Activated naive CD4-positive, alpha-beta T cell treated with anti-CD3 and anti-CD28 coated beads for 36 hours (primary cell): Measurements from ENCODE around the gene SPRN. TPM values are rescaled to one million over a fixed set of nuclear protein-coding genes. Genes with fewer than 3 reads are reported as not detected.

Experiments
- CTCF ChIA-PET: fragments of 350-600 bp; sonication (Branson Sonifier 250); formaldehyde crosslinking; loops from one replicate; lab custom pipeline; 2021; ENCODE audit warnings: antibody characterized with exemption; lab: Charles Lee
- DNase-seq: peaks from one replicate; pipeline ENCODE4 v3.0.0-alpha.2; 2020
- H3K27ac Mint-ChIP-seq: one replicate; pipeline ENCODE4 v1.8.0; 2021; ENCODE audit warnings: mild to moderate bottlenecking, mixed read lengths
- H3K27me3 Mint-ChIP-seq: one replicate; pipeline ENCODE4 v1.8.0; 2021; ENCODE audit warnings: low read depth, mixed read lengths
- H3K36me3 Mint-ChIP-seq: one replicate; pipeline ENCODE4 v1.8.0; 2021; ENCODE audit warnings: low read depth, mixed read lengths
- H3K4me1 Mint-ChIP-seq: one replicate; pipeline ENCODE4 v1.8.0; 2021; ENCODE audit warnings: low read depth, mixed read lengths
- H3K4me3 Mint-ChIP-seq: one replicate; pipeline ENCODE4 v1.8.0; 2021; ENCODE audit warnings: mild to moderate bottlenecking, moderate library complexity, mixed read lengths
- H3K9me3 Mint-ChIP-seq: one replicate; pipeline ENCODE4 v1.8.0; 2021; ENCODE audit warnings: mixed read lengths
- intact Hi-C: fragments of 100-400 bp; cut with micrococcal nuclease; formaldehyde crosslinking; loops from one replicate; pipeline ENCODE4 v1.15.1; 2023
- total RNA-seq, 2 experiments: library from RNA; stranded (reverse); gene quantifications; one replicate each; pipeline ENCODE4 v1.2.3, GENCODE V29; 2021

SPRN gene
- total RNA-seq, 2 experiments from 2014 or later = not detected

DNA sequence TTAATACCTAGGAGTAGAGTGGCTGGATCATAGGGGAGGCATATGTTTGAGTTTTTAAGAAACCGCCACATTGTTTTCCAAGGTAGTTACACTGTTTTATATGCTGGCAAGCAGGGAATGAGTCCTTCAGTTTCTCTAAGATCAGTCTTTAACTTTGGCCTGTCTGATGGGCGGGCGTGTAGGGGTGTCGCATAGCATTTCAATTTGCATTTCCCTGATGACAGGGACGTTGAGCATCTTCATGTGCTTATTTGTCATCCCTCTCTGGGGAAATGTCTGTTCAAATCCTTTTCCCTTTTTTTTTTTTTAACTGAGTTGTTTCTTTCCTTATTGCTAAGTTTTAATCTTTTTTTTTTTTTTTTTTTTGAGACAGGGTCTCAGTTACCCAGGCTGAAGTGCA is 20.6 kb downstream of the SPRN start:
- no peak for DNase-seq
- H3K4me1 Mint-ChIP-seq = peaks cover 55% of the 10 kb centered on the region
- intact Hi-C loops = no loop called here
- H3K36me3 Mint-ChIP-seq = peaks cover 61% of the 10 kb centered on the region
- H3K9me3 Mint-ChIP-seq = peaks cover 3% of the 10 kb centered on the region
- no peaks in the 10 kb centered on the region for H3K27me3 Mint-ChIP-seq
- CTCF ChIA-PET = no interaction called here
- no peak overlapping the region for H3K4me3 Mint-ChIP-seq
- no peak overlapping the region for H3K27ac Mint-ChIP-seq

DNA sequence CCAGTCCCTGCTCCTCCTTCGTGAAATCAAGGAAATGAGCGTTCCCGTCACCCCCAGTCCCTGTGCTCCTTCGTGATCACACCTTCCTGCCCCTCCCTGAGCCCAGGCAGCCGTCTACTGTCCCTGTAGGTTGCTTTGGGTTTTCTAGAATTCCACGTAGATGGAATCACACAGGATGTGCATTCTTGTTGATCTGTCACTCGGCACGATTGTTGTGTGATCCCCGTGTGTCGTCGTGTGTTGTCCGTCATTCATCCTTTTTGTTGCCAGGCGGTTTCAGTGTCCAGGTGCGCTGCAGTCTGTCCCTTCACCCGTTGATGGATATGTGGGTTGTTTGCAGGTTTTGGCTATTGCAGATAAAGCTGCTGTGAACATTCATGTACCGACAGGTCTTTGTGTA is 21.1 kb downstream of the SPRN start:
- peaks cover 60% of the 10 kb centered on the region for H3K36me3 Mint-ChIP-seq
- H3K27ac Mint-ChIP-seq = no peak overlapping the region
- peaks cover 53% of the 10 kb centered on the region for H3K4me1 Mint-ChIP-seq

DNA sequence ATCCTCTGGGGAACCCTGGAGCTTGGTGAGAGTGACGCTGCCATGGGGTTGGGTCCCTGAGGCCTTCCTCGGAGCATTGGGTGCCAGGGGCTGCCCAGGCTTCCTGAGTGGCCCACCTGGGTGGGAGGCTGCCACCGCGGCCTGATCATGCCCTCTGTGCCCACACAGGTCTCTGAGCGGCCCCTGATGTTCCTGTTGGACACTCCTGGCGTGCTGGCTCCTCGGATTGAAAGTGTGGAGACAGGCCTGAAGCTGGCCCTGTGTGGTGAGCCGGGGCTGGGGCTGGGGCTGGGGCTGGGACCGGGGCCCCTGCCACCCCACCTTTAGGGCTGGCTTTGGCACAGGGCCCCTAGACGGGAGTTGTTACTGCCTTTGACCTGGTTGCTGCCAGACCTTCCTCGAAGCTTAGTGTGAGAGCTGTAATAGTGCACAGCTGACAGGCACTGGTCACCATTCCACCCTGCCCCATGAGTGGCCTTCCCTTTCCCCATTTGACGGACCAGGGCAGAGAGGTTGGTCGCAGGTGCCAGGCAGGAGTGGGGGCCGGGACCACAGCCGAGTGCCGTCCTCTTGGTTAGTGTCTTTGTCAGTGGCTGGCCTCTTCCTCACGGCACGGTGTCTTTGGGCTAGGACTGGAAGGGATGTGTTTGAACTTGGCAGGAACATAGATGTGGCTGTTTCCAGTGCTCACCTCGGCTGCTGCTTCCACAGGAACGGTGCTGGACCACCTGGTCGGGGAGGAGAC is 22.3 kb downstream of the SPRN start:
- Mint-ChIP-seq H3K36me3 (peaks cover 59% of the 10 kb centered on the region), H3K27me3 (no peaks in the 10 kb centered on the region), H3K27ac (no peak overlapping the region), H3K4me1 (peaks cover 51% of the 10 kb centered on the region), H3K9me3 (no peaks in the 10 kb centered on the region), H3K4me3 (no peak overlapping the region)
- DNase-seq = no peak
- CTCF ChIA-PET = interaction anchor here (1.6 kb wide), 1 partner anchor 73 kb away, joined by 9 read pairs; no protein-coding TSS in a partner anchor
- intact Hi-C loops = no loop called here

More for the DNA sequence above, 21.1 kb downstream of the SPRN start:
- no peaks in the 10 kb centered on the region for H3K27me3 Mint-ChIP-seq
- CTCF ChIA-PET = no interaction called here
- peaks cover 3% of the 10 kb centered on the region for H3K9me3 Mint-ChIP-seq
- intact Hi-C loops = no loop called here
- no peak for DNase-seq
- H3K4me3 Mint-ChIP-seq = no peak overlapping the region

DNA sequence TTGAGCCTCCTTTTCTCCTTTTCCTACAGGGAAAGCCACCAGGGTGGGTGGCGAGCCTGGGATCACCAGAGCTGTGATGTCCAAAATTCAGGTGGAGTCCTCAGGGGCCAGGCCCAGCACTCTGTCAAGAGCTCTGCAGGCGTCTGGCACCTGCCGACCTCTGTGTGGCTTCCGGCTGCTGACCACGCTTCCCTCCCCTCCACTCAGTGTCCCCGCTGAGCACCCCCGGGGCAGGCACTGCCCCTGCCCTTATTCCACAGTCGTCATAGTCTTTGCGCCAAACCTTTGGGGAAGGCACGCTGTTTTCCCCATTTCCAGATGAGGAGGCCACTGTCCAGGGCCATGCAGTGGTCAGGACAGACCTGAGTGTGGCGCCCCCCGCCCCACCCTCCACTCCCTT is 22.9 kb downstream of the SPRN start:
- no peak overlapping the region for H3K27ac Mint-ChIP-seq
- H3K36me3 Mint-ChIP-seq = peaks cover 56% of the 10 kb centered on the region
- H3K4me1 Mint-ChIP-seq = peaks cover 52% of the 10 kb centered on the region
- H3K9me3 Mint-ChIP-seq = no peaks in the 10 kb centered on the region
- CTCF ChIA-PET = interaction anchor here (1.6 kb wide), 1 partner anchor 72 kb away, joined by 9 read pairs; no protein-coding TSS in a partner anchor
- intact Hi-C loops = no loop called here
- no peak for DNase-seq
- no peaks in the 10 kb centered on the region for H3K27me3 Mint-ChIP-seq
- no peak overlapping the region for H3K4me3 Mint-ChIP-seq

DNA sequence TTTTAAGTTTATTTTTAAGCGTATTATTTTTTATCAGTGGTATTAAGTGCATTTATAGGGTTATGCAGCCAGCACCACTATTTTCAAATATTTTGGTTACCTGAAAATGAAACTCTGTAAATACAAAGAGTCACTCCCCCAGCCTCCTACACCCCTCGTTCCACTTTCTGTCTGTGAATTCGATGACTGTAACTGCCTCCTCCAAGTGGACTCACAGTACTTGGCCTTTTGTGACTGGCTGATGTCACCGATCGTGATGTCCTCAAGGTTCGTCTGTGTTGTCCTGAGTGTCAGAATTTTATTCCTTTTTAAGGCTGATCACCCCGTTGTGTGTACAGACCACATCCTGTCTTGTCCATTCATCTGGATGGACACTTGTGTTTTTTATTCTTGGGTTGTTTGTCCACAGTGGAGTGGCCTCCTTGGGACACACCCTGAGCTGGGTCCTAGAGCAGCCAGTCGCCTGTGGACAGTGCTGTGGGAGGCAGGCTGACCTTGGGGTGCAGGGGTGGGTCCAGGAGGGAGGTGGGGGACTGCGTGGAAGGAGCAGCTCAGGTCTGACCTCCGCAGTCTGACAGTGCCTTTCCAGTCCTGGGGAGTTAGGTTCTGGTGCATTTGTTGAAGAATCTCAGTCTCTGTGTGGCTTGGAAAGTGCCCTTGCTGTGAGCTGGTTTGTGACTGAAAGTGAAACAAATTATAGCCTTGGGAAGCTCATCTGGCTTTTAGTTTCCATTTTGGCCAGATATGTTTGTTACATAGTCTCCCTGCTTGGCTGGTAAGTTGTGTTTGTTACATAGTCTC is 23.6 kb downstream of the SPRN start:
- H3K27ac Mint-ChIP-seq = no peak overlapping the region
- CTCF ChIA-PET = interaction anchor here (1.6 kb wide), 1 partner anchor 71 kb away, joined by 9 read pairs; no protein-coding TSS in a partner anchor
- intact Hi-C loops = no loop called here
- peaks cover 54% of the 10 kb centered on the region for H3K4me1 Mint-ChIP-seq
- no peaks in the 10 kb centered on the region for H3K27me3 Mint-ChIP-seq
- DNase-seq = no peak
- no peaks in the 10 kb centered on the region for H3K9me3 Mint-ChIP-seq
- peaks cover 53% of the 10 kb centered on the region for H3K36me3 Mint-ChIP-seq
- H3K4me3 Mint-ChIP-seq = no peak overlapping the region

DNA sequence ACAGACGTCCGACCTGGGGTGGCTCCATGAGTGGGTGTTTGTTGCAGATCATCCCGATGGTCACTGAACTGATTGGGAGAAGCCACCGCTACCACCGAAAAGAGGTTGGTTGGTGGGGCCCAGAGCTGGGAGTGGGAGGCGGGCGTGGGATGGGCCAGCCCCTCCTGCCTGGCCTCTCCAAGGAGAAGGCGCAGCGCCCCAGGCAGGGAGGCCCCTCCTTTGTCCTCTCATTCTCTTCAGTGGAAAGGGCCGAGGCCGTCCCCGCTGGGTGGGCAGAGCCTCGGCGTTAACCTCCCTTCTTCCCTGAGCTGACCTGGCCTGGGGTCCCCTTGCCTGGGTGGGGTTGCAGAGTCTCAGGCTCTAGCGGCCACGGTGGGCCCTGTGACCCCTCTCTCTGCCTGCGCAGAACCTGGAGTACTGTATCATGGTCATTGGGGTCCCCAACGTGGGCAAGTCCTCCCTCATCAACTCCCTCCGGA is 25.3 kb downstream of the SPRN start:
- H3K4me1 Mint-ChIP-seq = peaks cover 48% of the 10 kb centered on the region
- H3K27me3 Mint-ChIP-seq = no peaks in the 10 kb centered on the region
- H3K4me3 Mint-ChIP-seq = no peak overlapping the region
- CTCF ChIA-PET = no interaction called here
- peaks cover 44% of the 10 kb centered on the region for H3K36me3 Mint-ChIP-seq
- no peak overlapping the region for H3K27ac Mint-ChIP-seq
- intact Hi-C loops = loop anchor here (10.0 kb wide), 3 partner anchors 464 to 1494 kb away; partner anchors contain the start of genes PPP2R2D and STK32C
- no peaks in the 10 kb centered on the region for H3K9me3 Mint-ChIP-seq
- DNase-seq = no peak

DNA sequence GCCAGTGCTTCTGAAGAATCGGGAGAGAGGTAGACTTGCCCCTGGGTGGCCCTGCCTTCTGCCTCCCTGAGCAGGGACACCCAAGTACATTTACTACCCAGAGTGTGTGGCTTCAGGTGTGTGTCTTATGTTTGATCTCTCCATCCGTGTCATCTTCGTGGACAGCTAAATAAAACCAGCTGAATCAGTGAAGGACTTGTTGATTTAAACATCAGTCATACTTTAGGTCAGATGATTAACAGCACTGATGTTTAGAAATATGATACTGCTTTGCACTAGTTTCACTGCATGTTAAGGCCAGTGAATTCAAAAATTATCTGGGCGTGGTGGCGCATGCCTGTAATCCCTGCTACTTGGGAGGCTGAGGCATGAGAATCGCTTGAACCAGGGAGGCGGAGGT is 26.5 kb downstream of the SPRN start:
- Mint-ChIP-seq H3K36me3 (peaks cover 38% of the 10 kb centered on the region), H3K27ac (no peak overlapping the region), H3K4me1 (peaks cover 47% of the 10 kb centered on the region)

DNA sequence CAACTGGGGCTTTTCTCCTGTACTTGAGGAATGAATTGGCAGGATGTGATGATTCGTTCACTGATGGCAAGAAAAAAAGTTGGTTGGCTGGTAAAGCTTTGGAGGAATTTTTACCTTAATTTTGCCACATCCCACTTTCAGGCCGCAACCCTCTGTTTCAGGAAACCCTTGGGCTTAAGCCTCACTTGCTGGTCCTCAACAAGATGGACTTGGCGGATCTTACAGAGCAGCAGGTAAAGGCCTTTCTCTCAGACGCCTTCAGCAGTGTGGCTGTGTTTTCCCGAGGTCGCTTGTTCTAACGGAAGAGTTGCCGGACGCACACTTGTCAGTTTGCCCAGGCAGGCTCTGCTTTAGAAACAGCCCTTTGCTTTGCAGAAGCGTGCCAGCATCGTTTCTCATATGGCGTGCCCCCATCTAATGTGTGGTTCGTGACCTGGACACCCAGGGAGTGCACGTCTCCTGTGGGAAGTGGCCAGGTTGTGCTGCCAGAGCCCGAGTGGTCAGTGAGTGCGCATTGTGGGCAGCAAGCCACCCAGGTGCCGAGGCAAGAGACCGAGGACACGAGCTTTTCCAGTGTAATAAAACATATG is 28.3 kb downstream of the SPRN start:
- intact Hi-C loops = loop anchor here (10.0 kb wide), 3 partner anchors 461 to 1491 kb away; partner anchors contain the start of genes PPP2R2D and STK32C
- peaks cover 29% of the 10 kb centered on the region for H3K36me3 Mint-ChIP-seq
- no peak for DNase-seq
- CTCF ChIA-PET = interaction anchor here (1.7 kb wide), 1 partner anchor 67 kb away, joined by 7 read pairs; no protein-coding TSS in a partner anchor
- H3K27ac Mint-ChIP-seq = peak overlapping the region; percentile 90
- peaks cover 56% of the 10 kb centered on the region for H3K4me1 Mint-ChIP-seq
- H3K27me3 Mint-ChIP-seq = no peaks in the 10 kb centered on the region
- H3K9me3 Mint-ChIP-seq = no peaks in the 10 kb centered on the region
- H3K4me3 Mint-ChIP-seq = peak overlapping the region; percentile 96

More for the DNA sequence above, 26.5 kb downstream of the SPRN start:
- Mint-ChIP-seq H3K4me3 (no peak overlapping the region), H3K9me3 (no peaks in the 10 kb centered on the region), H3K27me3 (no peaks in the 10 kb centered on the region)
- intact Hi-C loops = loop anchor here (10.0 kb wide), 3 partner anchors 463 to 1493 kb away; partner anchors contain the start of genes PPP2R2D and STK32C
- CTCF ChIA-PET = no interaction called here
- DNase-seq = no peak

DNA sequence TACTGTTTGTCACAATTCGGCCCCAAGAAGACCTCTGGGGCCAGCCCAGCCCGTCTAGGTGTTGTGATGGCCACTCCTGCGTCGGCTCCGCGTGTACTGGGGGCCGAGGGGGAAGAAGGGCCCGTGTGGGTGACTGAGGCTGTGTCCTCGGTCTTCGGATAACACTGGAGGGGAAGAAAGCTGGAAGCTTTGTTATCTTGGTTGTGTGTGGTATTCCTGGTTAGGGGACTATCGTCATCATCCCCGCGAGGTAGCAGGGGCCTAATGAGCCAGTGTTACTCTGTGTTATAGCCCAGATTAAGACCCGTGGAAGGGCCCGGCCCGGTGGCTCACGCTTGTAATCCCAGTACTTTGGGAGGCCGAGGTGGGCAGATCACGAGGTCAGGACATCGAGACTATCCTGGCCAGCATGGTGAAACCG is 29.6 kb downstream of the SPRN start:
- no peak for DNase-seq
- intact Hi-C loops = loop anchor here (1.0 to 10.0 kb wide), 8 partner anchors 17 to 1490 kb away; partner anchors contain the start of genes ECHS1, INPP5A, PPP2R2D and STK32C
- Mint-ChIP-seq H3K4me3 (peak overlapping the region; percentile 96), H3K4me1 (peaks cover 57% of the 10 kb centered on the region), H3K27me3 (no peaks in the 10 kb centered on the region), H3K27ac (peak overlapping the region; percentile 90), H3K36me3 (peaks cover 24% of the 10 kb centered on the region), H3K9me3 (no peaks in the 10 kb centered on the region)
- CTCF ChIA-PET = interaction anchor here (1.7 kb wide), 1 partner anchor 66 kb away, joined by 7 read pairs; no protein-coding TSS in a partner anchor

DNA sequence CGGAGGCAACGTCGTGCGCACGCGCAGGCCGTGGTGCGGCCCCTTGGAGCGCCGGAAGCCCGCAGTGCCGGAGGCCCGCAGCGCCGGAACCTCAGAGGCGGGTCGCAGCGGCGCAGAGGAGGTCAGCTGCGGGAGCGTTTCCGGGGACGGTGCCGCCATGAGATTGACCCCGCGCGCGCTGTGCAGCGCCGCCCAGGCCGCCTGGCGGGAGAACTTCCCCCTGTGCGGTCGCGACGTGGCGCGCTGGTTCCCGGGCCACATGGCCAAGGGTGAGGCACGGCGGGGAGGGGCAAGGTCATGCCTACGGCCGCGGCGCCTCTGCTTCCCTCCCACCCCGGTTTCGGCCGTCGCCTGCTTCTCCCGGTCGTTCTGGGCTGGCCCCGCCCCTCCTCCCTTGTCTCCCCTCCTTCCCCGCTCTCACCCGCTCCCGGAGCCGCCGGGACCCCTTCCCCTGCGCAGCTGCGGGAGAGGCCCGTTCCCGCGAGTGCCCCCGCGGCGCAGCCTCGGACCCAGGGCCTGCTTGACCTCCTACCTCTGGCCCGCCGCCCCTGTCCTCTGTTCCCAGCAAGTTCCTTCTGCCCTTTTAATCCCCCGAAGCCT is 30.3 kb downstream of the SPRN start, which contains the start of gene MTG1:
MTG1 (plus strand) TSS at position 94 of the 600 bp plus-strand sequence; CDS start at position 158, 64 bp downstream.
- Mint-ChIP-seq H3K4me3 (peak within 1 kb of the TSS; percentile 96), H3K4me1 (peaks cover 55% of the 10 kb centered on the region), H3K27me3 (no peaks in the 10 kb centered on the region), H3K27ac (peak within 1 kb of the TSS; percentile 90), H3K9me3 (no peaks in the 10 kb centered on the region), H3K36me3 (peaks cover 21% of the 10 kb centered on the region)
- intact Hi-C loops = loop anchor here (1.0 to 10.0 kb wide), 8 partner anchors 16 to 1489 kb away; partner anchors contain the start of genes ECHS1, INPP5A, PPP2R2D and STK32C
- CTCF ChIA-PET = interaction anchor here (1.7 kb wide), 1 partner anchor 65 kb away, joined by 7 read pairs; no protein-coding TSS in a partner anchor
- peak; percentile 94 for DNase-seq

DNA sequence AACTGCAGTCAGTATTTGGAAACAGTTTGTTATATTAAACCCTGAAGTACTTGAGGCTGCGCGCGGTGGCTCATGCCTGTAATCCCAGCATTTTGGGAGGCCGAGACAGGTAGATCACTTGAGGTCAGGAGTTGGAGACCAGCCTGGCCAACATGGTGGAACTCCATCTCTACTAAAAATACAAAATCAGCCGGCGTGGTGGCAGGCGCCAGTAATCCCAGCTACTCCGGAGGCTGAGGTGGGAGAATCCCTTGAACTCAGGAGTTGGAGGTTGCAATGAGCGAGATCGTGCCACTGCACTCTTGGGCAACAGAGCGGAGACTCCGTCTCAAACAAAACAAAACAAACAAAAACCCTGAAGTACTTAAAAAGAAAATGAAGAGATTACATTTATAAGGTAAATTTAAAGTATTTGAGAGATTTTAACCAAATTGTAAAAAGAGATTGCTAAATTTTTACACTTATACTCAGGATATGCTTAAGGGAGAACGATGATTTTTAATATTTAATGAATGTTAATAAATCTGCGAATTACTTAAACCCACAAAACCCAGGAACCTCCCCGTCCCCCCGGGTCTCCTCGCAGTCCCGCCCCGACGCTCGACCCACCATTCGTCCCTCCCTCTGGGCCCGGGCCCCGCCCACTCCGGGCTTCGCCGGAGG is 30.9 kb downstream of the SPRN start:
- CTCF ChIA-PET = no interaction called here
- intact Hi-C loops = loop anchor here (1.0 to 10.0 kb wide), 8 partner anchors 15 to 1489 kb away; partner anchors contain the start of genes ECHS1, INPP5A, PPP2R2D and STK32C
- Mint-ChIP-seq H3K9me3 (no peaks in the 10 kb centered on the region), H3K36me3 (peaks cover 18% of the 10 kb centered on the region), H3K4me3 (peak overlapping the region; percentile 96), H3K27me3 (no peaks in the 10 kb centered on the region), H3K4me1 (peaks cover 62% of the 10 kb centered on the region), H3K27ac (peak overlapping the region; percentile 90)
- no peak for DNase-seq
